Vagina (tissue), 2 donors: ENCODE results near the gene INTS6L.

Experiments
- CTCF ChIP-seq, 3 experiments: fragments of 450-650 bp in 2 of 3; fragments of 200-600 bp in 1 of 3; sonication (generic) in 1 of 3; IDR thresholded peaks; one replicate each; pipeline ENCODE4 v1.5.1; 2017 to 2019; ENCODE audit warnings: antibody characterized with exemption in 3 of 3, mild to moderate bottlenecking in 2 of 3, moderate library complexity in 2 of 3
- POLR2A ChIP-seq, 2 donors: fragments of 450-650 bp; IDR thresholded peaks; one replicate each; pipeline ENCODE4 v1.6.1; 2017; ENCODE audit warnings: antibody characterized with exemption in 2 of 2, mild to moderate bottlenecking in 2 of 2, moderate library complexity in 2 of 2
- POLR2AphosphoS5 ChIP-seq, 2 donors: sonication (generic); formaldehyde crosslinking; IDR thresholded peaks; one replicate each; pipeline ENCODE4 v1.9.0; 2017; ENCODE audit warnings: antibody characterized with exemption in 2 of 2, mild to moderate bottlenecking in 2 of 2, low read depth in 1 of 2; ENCODE audit not compliant: insufficient read depth in 1 of 2

GRCh38 chrX:135497736-135498135, 22.7 kb upstream of the INTS6L start:
- TF ChIP-seq CTCF (IDR thresholded peaks at IDR 0.05) (no peak), POLR2A (IDR thresholded peaks at IDR 0.05) (no peak), POLR2AphosphoS5 (IDR thresholded peaks at IDR 0.05; ENCODE audit: insufficient read depth in 1 of 2, low read depth in 1 of 2) (no peak)
